CD14-positive monocyte (primary cell): Measurements from ENCODE around the gene LMTK2. TPM values are rescaled to one million over a fixed set of nuclear protein-coding genes. Genes with fewer than 3 reads are reported as not detected.

Experiments used
- DNase-seq, 3 donors: peaks; one replicate each; pipeline ENCODE4 v3.0.0-alpha.2; 2011 to 2022
- H2AFZ ChIP-seq: 2 replicates; pipeline ENCODE4 v1.6.0; 2012; ENCODE audit warnings: mild to moderate bottlenecking, low read depth, low read length, inconsistent platforms; ENCODE audit not compliant: insufficient read depth, poor library complexity, severe bottlenecking
- H3K27ac ChIP-seq, 2 donors: 1 replicate in 1 of 2; 2 replicates in 1 of 2; pipeline ENCODE4 v1.5.1; 2012 to 2013; ENCODE audit warnings: low read length in 2 of 2, control low read depth in 1 of 2, inconsistent platforms in 1 of 2, low read depth in 1 of 2, mild to moderate bottlenecking in 1 of 2
- H3K27me3 ChIP-seq, 2 donors: one replicate each; pipeline versions ENCODE4 v1.6.0 to v1.6.1; 2011 to 2013; ENCODE audit warnings: low read length in 2 of 2; ENCODE audit not compliant: control insufficient read depth in 2 of 2, insufficient read depth in 2 of 2
- H3K36me3 ChIP-seq, 2 donors: replicated peaks in 1 of 2; 1 replicate in 1 of 2; 2 replicates in 1 of 2; pipeline versions ENCODE4 v1.5.1 to v1.6.1; 2012 to 2013; ENCODE audit warnings: low read length in 2 of 2, control low read depth in 1 of 2, inconsistent platforms in 1 of 2, mild to moderate bottlenecking in 1 of 2; ENCODE audit not compliant: insufficient read depth in 2 of 2, control insufficient read depth in 1 of 2
- H3K4me1 ChIP-seq, 2 donors: 1 replicate in 1 of 2; 2 replicates in 1 of 2; pipeline versions ENCODE4 v1.5.1 to v1.6.1; 2012 to 2013; ENCODE audit warnings: low read length in 2 of 2, control low read depth in 1 of 2, inconsistent platforms in 1 of 2, mild to moderate bottlenecking in 1 of 2, moderate library complexity in 1 of 2; ENCODE audit not compliant: insufficient read depth in 2 of 2, control insufficient read depth in 1 of 2
- H3K4me2 ChIP-seq: replicated peaks from 2 replicates; pipeline ENCODE3; 2012; ENCODE audit warnings: low read length, moderate library complexity, mild to moderate bottlenecking; ENCODE audit not compliant: poor library complexity, severe bottlenecking; ENCODE audit errors: extremely low read depth
- H3K4me3 ChIP-seq, 3 experiments: fragments of 200-600 bp in 1 of 3; sonication (generic) in 1 of 3; replicated peaks in 1 of 3; 1 replicate in 2 of 3; 2 replicates in 1 of 3; pipeline ENCODE4 v1.5.1; 2011 to 2013; ENCODE audit warnings: low read length in 3 of 3, mild to moderate bottlenecking in 3 of 3, control low read depth in 2 of 3, low read depth in 2 of 3, inconsistent platforms in 1 of 3, moderate library complexity in 1 of 3
- H3K79me2 ChIP-seq: 2 replicates; pipeline ENCODE4 v1.6.0; 2012; ENCODE audit warnings: mild to moderate bottlenecking, control low read depth, inconsistent platforms, low read length, moderate library complexity; ENCODE audit not compliant: insufficient read depth
- H3K9ac ChIP-seq: 2 replicates; pipeline ENCODE4 v1.6.0; 2017; ENCODE audit warnings: low read length, mild to moderate bottlenecking; ENCODE audit not compliant: insufficient read depth, poor library complexity, severe bottlenecking
- H3K9me3 ChIP-seq, 2 donors: replicated peaks in 1 of 2; 1 replicate in 1 of 2; 2 replicates in 1 of 2; pipeline versions ENCODE4 v1.5.1 to v1.6.1; 2012 to 2013; ENCODE audit warnings: low read length in 2 of 2, control low read depth in 1 of 2; ENCODE audit not compliant: control insufficient read depth in 1 of 2, insufficient read depth in 1 of 2
- H4K20me1 ChIP-seq: 2 replicates; pipeline ENCODE4 v1.6.0; 2012; ENCODE audit warnings: mild to moderate bottlenecking, low read length, control low read depth, moderate library complexity; ENCODE audit not compliant: insufficient read depth
- H3K27ac Mint-ChIP-seq, 7 donors: one replicate each; pipeline ENCODE4 v1.8.0; 2020; ENCODE audit warnings: mild to moderate bottlenecking in 7 of 7, mixed read lengths in 7 of 7, moderate library complexity in 6 of 7, inconsistent platforms in 2 of 7
- H3K27me3 Mint-ChIP-seq, 3 donors: one replicate each; pipeline ENCODE4 v1.8.0; 2021 to 2022; ENCODE audit warnings: low read depth in 3 of 3, mild to moderate bottlenecking in 3 of 3, mixed read lengths in 3 of 3, moderate library complexity in 3 of 3, inconsistent platforms in 1 of 3
- H3K36me3 Mint-ChIP-seq, 2 donors: one replicate each; pipeline ENCODE4 v1.8.0; 2020; ENCODE audit warnings: mixed read lengths in 2 of 2, inconsistent platforms in 1 of 2, mild to moderate bottlenecking in 1 of 2
- H3K4me1 Mint-ChIP-seq: one replicate; pipeline ENCODE4 v1.8.0; 2020; ENCODE audit warnings: mild to moderate bottlenecking, mixed read lengths
- H3K4me3 Mint-ChIP-seq, 2 donors: one replicate each; pipeline ENCODE4 v1.8.0; 2020; ENCODE audit warnings: mild to moderate bottlenecking in 2 of 2, mixed read lengths in 2 of 2, moderate library complexity in 1 of 2
- H3K9me3 Mint-ChIP-seq, 7 donors: one replicate each; pipeline ENCODE4 v1.8.0; 2020 to 2022; ENCODE audit warnings: mixed read lengths in 7 of 7, mild to moderate bottlenecking in 6 of 7, moderate library complexity in 6 of 7, inconsistent platforms in 2 of 7
- WGBS: methylation state at CpG from one replicate; pipeline ENCODE4 v1.1.5; 2013; ENCODE audit warnings: missing lambda C conversion rate; ENCODE audit not compliant: insufficient coverage; 5-methylcytosine and 5-hydroxymethylcytosine counted together
- intact Hi-C, 2 donors: fragments of 100-400 bp; cut with micrococcal nuclease; formaldehyde crosslinking; loops; one replicate each; pipeline versions ENCODE4 v1.15.0 to v1.15.1; 2023
- polyA plus RNA-seq, 3 donors: library from polyadenylated mRNA; depleted of rRNA in 1 of 3; unstranded in 2 of 3; stranded (reverse) in 1 of 3; fragments of 300-500 nt in 2 of 3; fragments of >200 nt in 1 of 3; fragmentation: Illumina TruSeq in 2 of 3; gene quantifications; 1 replicate in 2 of 3; 2 replicates in 1 of 3; pipeline ENCODE4 v1.2.3, GENCODE V29; 2012 to 2021
- TF ChIP-seq, protein P1 (sequence below): fragments of 200-600 bp; IDR thresholded peaks from one replicate; pipeline ENCODE4 v1.8.0; 2022; ENCODE audit warnings: antibody characterized with exemption, mild to moderate bottlenecking

Gene LMTK2
- polyA plus RNA-seq, 3 donors = 1.7 to 9.2 (median 1.8) TPM

DNA sequence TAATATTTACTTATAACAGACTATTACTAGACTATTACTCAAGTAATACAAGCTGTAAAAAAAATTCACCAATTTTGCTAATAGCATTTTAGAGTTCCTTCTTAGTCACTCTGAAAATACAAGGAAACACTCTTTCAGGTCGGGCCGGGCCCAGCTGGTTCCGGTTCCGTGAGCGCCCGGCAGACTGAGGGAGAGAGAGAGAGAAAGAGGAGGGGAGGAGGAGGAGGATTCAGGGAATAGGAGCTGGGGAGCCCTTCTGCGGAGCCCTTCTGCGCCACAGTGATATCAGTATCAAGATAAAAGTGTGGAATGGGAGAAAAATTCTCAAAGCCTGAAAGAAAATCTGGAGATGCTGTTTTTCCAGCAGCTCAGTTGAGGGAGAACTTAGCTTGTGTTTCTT lies 74.1 kb downstream of the LMTK2 start:
- Mint-ChIP-seq H3K9me3 (peaks cover 0 to 3% (median 0%) of the 10 kb centered on the region in 7 donors), H3K4me3 (no peak overlapping the region), H3K27ac (no peak overlapping the region), H3K4me1 (peaks cover 17% of the 10 kb centered on the region), H3K36me3 (peaks cover 23 to 47% of the 10 kb centered on the region in 2 donors), H3K27me3 (peaks cover 3 to 13% (median 5%) of the 10 kb centered on the region in 3 donors)
- Histone ChIP-seq H3K4me3 (no peak overlapping the region), H3K27me3 (peaks cover 0 to 4% of the 10 kb centered on the region in 2 donors), H3K79me2 (no peaks in the 10 kb centered on the region), H3K4me2 (no peak overlapping the region), H3K9ac (no peak overlapping the region), H3K36me3 (peaks cover 0 to 38% of the 10 kb centered on the region in 2 donors), H2AFZ (no peak overlapping the region), H3K9me3 (no peaks in the 10 kb centered on the region), H4K20me1 (peaks cover 18% of the 10 kb centered on the region), H3K4me1 (peaks cover 6 to 12% of the 10 kb centered on the region in 2 donors), H3K27ac (no peak overlapping the region)
- TF ChIP-seq, protein P1, sequence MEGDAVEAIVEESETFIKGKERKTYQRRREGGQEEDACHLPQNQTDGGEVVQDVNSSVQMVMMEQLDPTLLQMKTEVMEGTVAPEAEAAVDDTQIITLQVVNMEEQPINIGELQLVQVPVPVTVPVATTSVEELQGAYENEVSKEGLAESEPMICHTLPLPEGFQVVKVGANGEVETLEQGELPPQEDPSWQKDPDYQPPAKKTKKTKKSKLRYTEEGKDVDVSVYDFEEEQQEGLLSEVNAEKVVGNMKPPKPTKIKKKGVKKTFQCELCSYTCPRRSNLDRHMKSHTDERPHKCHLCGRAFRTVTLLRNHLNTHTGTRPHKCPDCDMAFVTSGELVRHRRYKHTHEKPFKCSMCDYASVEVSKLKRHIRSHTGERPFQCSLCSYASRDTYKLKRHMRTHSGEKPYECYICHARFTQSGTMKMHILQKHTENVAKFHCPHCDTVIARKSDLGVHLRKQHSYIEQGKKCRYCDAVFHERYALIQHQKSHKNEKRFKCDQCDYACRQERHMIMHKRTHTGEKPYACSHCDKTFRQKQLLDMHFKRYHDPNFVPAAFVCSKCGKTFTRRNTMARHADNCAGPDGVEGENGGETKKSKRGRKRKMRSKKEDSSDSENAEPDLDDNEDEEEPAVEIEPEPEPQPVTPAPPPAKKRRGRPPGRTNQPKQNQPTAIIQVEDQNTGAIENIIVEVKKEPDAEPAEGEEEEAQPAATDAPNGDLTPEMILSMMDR = no peak
- WGBS = 100% methylated on average over 8 of the region's 8 CpGs
- intact Hi-C loops = no loop called here
- DNase-seq = no peak

DNA sequence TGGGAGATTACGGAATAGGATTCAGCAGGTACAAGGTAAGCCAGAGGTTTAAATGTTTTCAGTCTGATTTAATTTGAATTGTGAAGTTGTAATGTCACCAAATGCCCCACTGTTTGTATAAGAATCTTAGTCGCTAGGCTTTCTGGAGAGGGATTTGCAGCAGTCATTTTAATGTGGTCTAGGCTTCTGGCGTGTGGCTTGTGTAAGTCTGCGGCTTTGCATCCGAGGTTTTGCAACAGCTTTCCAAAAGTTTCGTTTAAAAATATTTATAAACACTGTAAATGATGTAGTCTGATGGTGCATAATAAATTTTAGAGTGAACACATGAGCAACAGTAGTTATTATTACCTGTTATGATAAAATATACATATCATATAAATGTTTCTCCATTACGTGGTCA lies 78.4 kb downstream of the LMTK2 start:
- Mint-ChIP-seq H3K27me3 (peaks cover 5 to 13% (median 8%) of the 10 kb centered on the region in 3 donors), H3K36me3 (peaks cover 34 to 45% of the 10 kb centered on the region in 2 donors), H3K4me1 (peaks cover 35% of the 10 kb centered on the region), H3K27ac (no peak overlapping the region), H3K4me3 (no peak overlapping the region), H3K9me3 (peaks cover 4 to 15% (median 13%) of the 10 kb centered on the region in 7 donors)
- no peak overlapping the region for H3K9ac ChIP-seq
- peaks cover 9 to 11% of the 10 kb centered on the region in 2 donors for H3K9me3 ChIP-seq
- H3K4me1 ChIP-seq = peaks cover 18 to 30% of the 10 kb centered on the region in 2 donors
- no peak overlapping the region for H3K4me3 ChIP-seq
- intact Hi-C loops = no loop called here
- H3K79me2 ChIP-seq = no peaks in the 10 kb centered on the region
- no peak for DNase-seq
- peaks cover 0 to 14% of the 10 kb centered on the region in 2 donors for H3K36me3 ChIP-seq
- TF ChIP-seq, protein P1 = no peak
- H3K27me3 ChIP-seq = peaks cover 0 to 4% of the 10 kb centered on the region in 2 donors
- WGBS = 80% methylated on average over 2 of the region's 7 CpGs
- H2AFZ ChIP-seq = no peak overlapping the region
- H3K27ac ChIP-seq = no peak overlapping the region
- peaks cover 3% of the 10 kb centered on the region for H4K20me1 ChIP-seq
- no peak overlapping the region for H3K4me2 ChIP-seq
